Stimulated activated CD8-positive, alpha-beta memory T cell treated with anti-CD3 and anti-CD28 coated beads, Interleukin-4, amount 100 ng/mL, for 24 hours (primary cell): Measurements from ENCODE around the gene NRP1.
"Not testable (repeated sequence)": the region's sequence is repeated elsewhere in the genome, so short reads cannot be mapped to it uniquely, and the experiment has no call there.

ENCODE experiments used
- DNase-seq: peaks from one replicate; pipeline ENCODE4 v3.0.0-alpha.2; 2020; ENCODE audit warnings: low read depth

Gene NRP1

GRCh38 chr10:33150146-33150545 is 184.3 kb downstream of the NRP1 start:
- DNase-seq: no peak

- DNase-seq: no peak
Measured at GRCh38 chr10:33147013-33147310, 187.5 kb downstream of the NRP1 start.

- no peak for DNase-seq
Measured at GRCh38 chr10:33146189-33147012, 188.1 kb downstream of the NRP1 start.

GRCh38 chr10:33145451-33146188 is 188.8 kb downstream of the NRP1 start:
- no peak for DNase-seq

- DNase-seq: no peak
Measured at GRCh38 chr10:33143160-33143728, 191.2 kb downstream of the NRP1 start.

- no peak for DNase-seq
Measured at GRCh38 chr10:33142295-33142694, 192.2 kb downstream of the NRP1 start.

- no peak for DNase-seq
Measured at GRCh38 chr10:33141251-33141650, 193.2 kb downstream of the NRP1 start.

GRCh38 chr10:33139181-33139646 is 195.3 kb downstream of the NRP1 start:
- no peak for DNase-seq

GRCh38 chr10:33138686-33139085 is 195.8 kb downstream of the NRP1 start:
- DNase-seq: not testable (repeated sequence)

- DNase-seq: no peak
Measured at GRCh38 chr10:33137356-33138005, 197.0 kb downstream of the NRP1 start.

- no peak for DNase-seq
Measured at GRCh38 chr10:33136781-33137180, 197.7 kb downstream of the NRP1 start.

- no peak for DNase-seq
Measured at GRCh38 chr10:33136271-33136670, 198.2 kb downstream of the NRP1 start.

- DNase-seq: peak; percentile 54
Measured at GRCh38 chr10:33134011-33134751, 200.3 kb downstream of the NRP1 start.

- DNase-seq: no peak
Measured at GRCh38 chr10:33133557-33133956, 200.9 kb downstream of the NRP1 start.

GRCh38 chr10:33132626-33133025 is 201.8 kb downstream of the NRP1 start:
- no peak for DNase-seq

GRCh38 chr10:33129996-33130386 is 204.5 kb downstream of the NRP1 start:
- no peak for DNase-seq

- DNase-seq: no peak
Measured at GRCh38 chr10:33129141-33129995, 205.1 kb downstream of the NRP1 start.

- DNase-seq: no peak
Measured at GRCh38 chr10:33127622-33128021, 206.8 kb downstream of the NRP1 start.
